Vagina (tissue), 2 donors: Measurements from ENCODE around the gene IRAK1. TPM values are rescaled to one million over a fixed set of nuclear protein-coding genes. Genes with fewer than 3 reads are reported as not detected.

Experiments
- DNase-seq, 2 donors: peaks; one replicate each; pipeline ENCODE4 v3.0.0-alpha.2; 2017; ENCODE audit errors: extremely low spot score in 2 of 2
- H3K27ac ChIP-seq: fragments of 200-600 bp; sonication (generic); one replicate; pipeline ENCODE4 v1.5.1; 2019
- H3K27me3 ChIP-seq: fragments of 200-600 bp; sonication (generic); one replicate; pipeline ENCODE4 v1.5.1; 2019
- H3K36me3 ChIP-seq, 2 donors: fragments of 200-600 bp; sonication (generic); one replicate each; pipeline ENCODE4 v1.5.1; 2017 to 2019
- H3K4me1 ChIP-seq: fragments of 200-600 bp; sonication (generic); one replicate; pipeline ENCODE4 v1.5.1; 2019
- H3K4me3 ChIP-seq, 2 donors: fragments of 200-600 bp; sonication (generic); 1 replicate in 1 of 2; 2 replicates in 1 of 2; pipeline ENCODE4 v1.5.1; 2016 to 2019
- H3K9me3 ChIP-seq: fragments of 200-600 bp; sonication (generic); one replicate; pipeline ENCODE4 v1.5.1; 2019
- CTCF ChIP-seq, 3 experiments: fragments of 450-650 bp in 2 of 3; fragments of 200-600 bp in 1 of 3; sonication (generic) in 1 of 3; IDR thresholded peaks; one replicate each; pipeline ENCODE4 v1.5.1; 2017 to 2019; ENCODE audit warnings: antibody characterized with exemption in 3 of 3, mild to moderate bottlenecking in 2 of 3, moderate library complexity in 2 of 3
- POLR2A ChIP-seq, 2 donors: fragments of 450-650 bp; IDR thresholded peaks; one replicate each; pipeline ENCODE4 v1.6.1; 2017; ENCODE audit warnings: antibody characterized with exemption in 2 of 2, mild to moderate bottlenecking in 2 of 2, moderate library complexity in 2 of 2
- POLR2AphosphoS5 ChIP-seq, 2 donors: sonication (generic); formaldehyde crosslinking; IDR thresholded peaks; one replicate each; pipeline ENCODE4 v1.9.0; 2017; ENCODE audit warnings: antibody characterized with exemption in 2 of 2, mild to moderate bottlenecking in 2 of 2, low read depth in 1 of 2; ENCODE audit not compliant: insufficient read depth in 1 of 2
- intact Hi-C: fragments of 100-400 bp; cut with DNase I; formaldehyde crosslinking; loops from one replicate; pipeline ENCODE4 v1.15.1; 2023
- total RNA-seq: library from RNA; depleted of rRNA; stranded (reverse); fragments of >200 nt; gene quantifications from one replicate; pipeline ENCODE4 v1.2.3, GENCODE V29; 2016

IRAK1 gene
- total RNA-seq, 1 donor from 2014 or later = 46.7 TPM

GRCh38 chrX:154019061-154019621 is 561 bp downstream of the IRAK1 start:
- Histone ChIP-seq H3K9me3 (no peaks in the 10 kb centered on the region), H3K4me3 (peak overlapping the region; percentile 57 to 61), H3K36me3 (peaks cover 0 to 15% of the 10 kb centered on the region in 2 donors), H3K27me3 (no peaks in the 10 kb centered on the region), H3K27ac (peak overlapping the region; percentile 84), H3K4me1 (peaks cover 27% of the 10 kb centered on the region)
- intact Hi-C loops = no loop called here
- no peak for DNase-seq
- no peak for TF ChIP-seq CTCF (IDR thresholded peaks at IDR 0.05)

GRCh38 chrX:154018518-154019060 is 1.1 kb downstream of the IRAK1 start:
- intact Hi-C loops = no loop called here
- no peaks in the 10 kb centered on the region for H3K9me3 ChIP-seq
- H3K27ac ChIP-seq = peak overlapping the region; percentile 84
- H3K36me3 ChIP-seq = peaks cover 0 to 15% of the 10 kb centered on the region in 2 donors
- H3K4me1 ChIP-seq = peaks cover 30% of the 10 kb centered on the region
- DNase-seq = no peak
- H3K27me3 ChIP-seq = no peaks in the 10 kb centered on the region
- TF ChIP-seq CTCF (IDR thresholded peaks at IDR 0.05) (no peak), POLR2A (IDR thresholded peaks at IDR 0.05) (no peak), POLR2AphosphoS5 (IDR thresholded peaks at IDR 0.05; ENCODE audit: insufficient read depth in 1 of 2, low read depth in 1 of 2) (no peak)
- H3K4me3 ChIP-seq = peak overlapping the region; percentile 57 to 61

GRCh38 chrX:154017766-154018517 is 1.8 kb downstream of the IRAK1 start:
- H3K27ac ChIP-seq = no peak overlapping the region
- no peaks in the 10 kb centered on the region for H3K9me3 ChIP-seq
- peaks cover 36% of the 10 kb centered on the region for H3K4me1 ChIP-seq
- TF ChIP-seq POLR2A (IDR thresholded peaks at IDR 0.05) (no peak), CTCF (IDR thresholded peaks at IDR 0.05) (no peak), POLR2AphosphoS5 (IDR thresholded peaks at IDR 0.05; ENCODE audit: insufficient read depth in 1 of 2, low read depth in 1 of 2) (no peak)
- intact Hi-C loops = no loop called here
- H3K36me3 ChIP-seq = peaks cover 0 to 15% of the 10 kb centered on the region in 2 donors
- H3K4me3 ChIP-seq = no peak overlapping the region
- DNase-seq = no peak
- H3K27me3 ChIP-seq = no peaks in the 10 kb centered on the region

- no peak for DNase-seq
- Histone ChIP-seq H3K4me1 (peaks cover 36% of the 10 kb centered on the region), H3K27ac (no peak overlapping the region), H3K9me3 (no peaks in the 10 kb centered on the region), H3K4me3 (no peak overlapping the region), H3K27me3 (no peaks in the 10 kb centered on the region), H3K36me3 (peaks cover 0 to 15% of the 10 kb centered on the region in 2 donors)
- intact Hi-C loops = no loop called here
- TF ChIP-seq POLR2A (IDR thresholded peaks at IDR 0.05) (no peak), CTCF (IDR thresholded peaks at IDR 0.05) (no peak), POLR2AphosphoS5 (IDR thresholded peaks at IDR 0.05; ENCODE audit: insufficient read depth in 1 of 2, low read depth in 1 of 2) (no peak)
Measured at GRCh38 chrX:154016366-154017076, 3.2 kb downstream of the IRAK1 start.
